Endothelial cell of umbilical vein (primary cell): Measurements from ENCODE around the gene TNFAIP8L3. TPM values are rescaled to one million over a fixed set of nuclear protein-coding genes. Genes with fewer than 3 reads are reported as not detected.

ENCODE experiments used
- BruUV-seq: library from RNA; stranded (reverse); fragments of 400-500 nt; replicated peaks from 2 replicates; lab custom pipeline; 2021; lab: Mats Ljungman, UMichigan
- CTCF ChIA-PET: fragments of 300-600, 350-600 bp; sonication (Branson Sonifier 250); formaldehyde crosslinking; loops from one replicate; lab custom pipeline; 2021; ENCODE audit warnings: antibody characterized with exemption, inconsistent platforms; lab: Charles Lee
- POLR2A ChIA-PET: fragments of 300-600, 350-600 bp; sonication (Branson Sonifier 250); formaldehyde crosslinking; loops from one replicate; lab custom pipeline; 2021; ENCODE audit warnings: antibody characterized with exemption, inconsistent platforms; lab: Charles Lee
- DNase-seq: peaks from one replicate; pipeline ENCODE4 v3.0.0-alpha.2; 2011; ENCODE audit warnings: low read depth, low spot score
- FAIRE-seq: peaks from 2 replicates; lab custom pipeline; 2011; peaks lifted over from hg19 to GRCh38; lab: Jason Lieb, UNC
- H2AFZ ChIP-seq: 2 replicates; pipeline ENCODE4 v1.6.0; 2012; ENCODE audit warnings: low read depth, low read length, control low read depth, inconsistent platforms
- H3K27ac ChIP-seq: 2 replicates; pipeline ENCODE4 v1.5.1; 2011; ENCODE audit warnings: low read depth, mild to moderate bottlenecking, control low read depth, low read length, moderate library complexity; ENCODE audit not compliant: insufficient read depth
- H3K27me3 ChIP-seq, 2 experiments: 2 replicates each; pipeline versions ENCODE4 v1.6.0 to v1.6.1; 2011; ENCODE audit warnings: low read length in 2 of 2, mixed read lengths in 1 of 2; ENCODE audit not compliant: control insufficient read depth in 2 of 2, insufficient read depth in 2 of 2
- H3K36me3 ChIP-seq, 2 experiments: 2 replicates in 1 of 2; 3 replicates in 1 of 2; pipeline ENCODE4 v1.5.1; 2011; ENCODE audit warnings: low read length in 2 of 2, mild to moderate bottlenecking in 1 of 2, moderate library complexity in 1 of 2; ENCODE audit not compliant: control insufficient read depth in 2 of 2, insufficient read depth in 2 of 2; ENCODE audit errors: extremely low read depth in 1 of 2
- H3K4me1 ChIP-seq: 3 replicates; pipeline ENCODE4 v1.5.1; 2011; ENCODE audit warnings: mild to moderate bottlenecking, low read length; ENCODE audit not compliant: control insufficient read depth, insufficient read depth; ENCODE audit errors: extremely low read depth
- H3K4me2 ChIP-seq: 2 replicates; pipeline ENCODE4 v1.6.1; 2011; ENCODE audit warnings: low read length, control low read depth, mixed read lengths; ENCODE audit not compliant: insufficient read depth
- H3K4me3 ChIP-seq, 3 experiments: fragments of 200-600 bp in 1 of 3; sonication (generic), shearing (Covaris generic) in 1 of 3; replicated peaks in 1 of 3; 2 replicates each; pipeline ENCODE4 v1.5.1; 2011 to 2016; ENCODE audit warnings: control low read depth in 3 of 3, low read length in 3 of 3, mild to moderate bottlenecking in 2 of 3, inconsistent platforms in 1 of 3, low read depth in 1 of 3, moderate library complexity in 1 of 3; ENCODE audit not compliant: insufficient read depth in 1 of 3
- H3K79me2 ChIP-seq: 2 replicates; pipeline ENCODE4 v1.6.0; 2012; ENCODE audit warnings: low read length, inconsistent platforms; ENCODE audit not compliant: control insufficient read depth, insufficient read depth
- H3K9ac ChIP-seq: replicated peaks from 2 replicates; pipeline ENCODE3; 2011; ENCODE audit warnings: low read length, control low read depth; ENCODE audit not compliant: insufficient read depth; ENCODE audit errors: extremely low read depth
- H3K9me1 ChIP-seq: replicated peaks from 3 replicates; pipeline ENCODE4 v1.6.0; 2011; ENCODE audit warnings: mild to moderate bottlenecking, low read length; ENCODE audit not compliant: control insufficient read depth, insufficient read depth; ENCODE audit errors: extremely low read depth
- H3K9me3 ChIP-seq: replicated peaks from 2 replicates; pipeline ENCODE4 v1.5.1; 2012; ENCODE audit warnings: low read length, inconsistent platforms; ENCODE audit not compliant: control insufficient read depth, insufficient read depth
- H4K20me1 ChIP-seq: replicated peaks from 2 replicates; pipeline ENCODE3; 2011; ENCODE audit warnings: mild to moderate bottlenecking, low read length; ENCODE audit not compliant: control insufficient read depth, insufficient read depth; ENCODE audit errors: extremely low read depth
- EZH2 ChIP-seq: IDR thresholded peaks from 2 replicates; pipeline ENCODE4 v1.6.1; 2012; ENCODE audit warnings: borderline replicate concordance, low read depth, mild to moderate bottlenecking, moderate library complexity, low read length, inconsistent platforms; ENCODE audit not compliant: severe bottlenecking
- FOS ChIP-seq: IDR thresholded peaks from 2 replicates; pipeline ENCODE4 v1.6.1; 2011; ENCODE audit warnings: mild to moderate bottlenecking, low read length, moderate library complexity, borderline replicate concordance; ENCODE audit not compliant: insufficient read depth
- GATA2 ChIP-seq: IDR thresholded peaks from 2 replicates; pipeline ENCODE4 v1.7.0; 2011; ENCODE audit warnings: low read depth, mild to moderate bottlenecking, moderate library complexity, mixed read lengths, low read length; ENCODE audit not compliant: insufficient read length, insufficient read depth
- JUN ChIP-seq: IDR thresholded peaks from 2 replicates; pipeline ENCODE4 v1.6.1; 2011; ENCODE audit warnings: borderline replicate concordance, low read depth; ENCODE audit not compliant: insufficient read length, insufficient read depth
- MYC ChIP-seq: IDR thresholded peaks from one replicate; pipeline ENCODE4 v1.6.1; 2011; ENCODE audit warnings: mild to moderate bottlenecking, low read depth, low read length
- POLR2A ChIP-seq: IDR thresholded peaks from 2 replicates; pipeline ENCODE4 v1.6.1; 2012; ENCODE audit warnings: low read depth, mild to moderate bottlenecking, control low read depth, low read length
- POLR2AphosphoS5 ChIP-seq: IDR thresholded peaks from 2 replicates; pipeline ENCODE4 v1.6.1; 2012; ENCODE audit warnings: low read depth, mild to moderate bottlenecking, control low read depth, low read length, moderate library complexity; ENCODE audit not compliant: insufficient read depth
- dilution Hi-C: fragments of 300-500 bp; cut with MboI; formaldehyde crosslinking; loops from one replicate; pipeline ENCODE4 v1.15.0; 2019; ENCODE audit warnings: low sequenced_read_pairs; ENCODE audit not compliant: extremely low pct_ligation_motif_present
- intact Hi-C: fragments of 100-400 bp; cut with micrococcal nuclease; formaldehyde crosslinking; loops from one replicate; pipeline ENCODE4 v1.10.0; 2022
- polyA plus RNA-seq, 4 experiments: library from polyadenylated mRNA; depleted of rRNA in 3 of 4; stranded (reverse) in 3 of 4; unstranded in 1 of 4; fragments of >200 nt; gene quantifications; 2 replicates each; pipeline versions ENCODE4 v1.2.1 to v1.2.3, GENCODE V29; 2011 to 2012; ENCODE audit warnings: missing spikeins in 1 of 4
- total RNA-seq: library from RNA; stranded (reverse); gene quantifications from 2 replicates; pipeline ENCODE4 v1.2.3, GENCODE V29; 2021
- TF ChIP-seq, protein P1 (sequence below), 2 donors: IDR thresholded peaks; 1 replicate in 1 of 2; 2 replicates in 1 of 2; pipeline ENCODE4 v1.5.1; 2011; ENCODE audit warnings: low read length in 2 of 2, mild to moderate bottlenecking in 2 of 2, moderate library complexity in 2 of 2, control low read depth in 1 of 2, inconsistent platforms in 1 of 2, low read depth in 1 of 2; ENCODE audit not compliant: insufficient read depth in 1 of 2; ENCODE audit errors: extremely low read depth in 1 of 2
- TF ChIP-seq, protein P2 (sequence below): IDR thresholded peaks from 2 replicates; pipeline ENCODE4 v1.6.1; 2011; ENCODE audit not compliant: insufficient read depth, insufficient read length

Gene TNFAIP8L3
- total and polyA plus RNA-seq, 2 donors (not counting 3 experiments of a cell fraction or from before 2014, with no cell fraction given), result 8.8 to 38.3 TPM

DNA sequence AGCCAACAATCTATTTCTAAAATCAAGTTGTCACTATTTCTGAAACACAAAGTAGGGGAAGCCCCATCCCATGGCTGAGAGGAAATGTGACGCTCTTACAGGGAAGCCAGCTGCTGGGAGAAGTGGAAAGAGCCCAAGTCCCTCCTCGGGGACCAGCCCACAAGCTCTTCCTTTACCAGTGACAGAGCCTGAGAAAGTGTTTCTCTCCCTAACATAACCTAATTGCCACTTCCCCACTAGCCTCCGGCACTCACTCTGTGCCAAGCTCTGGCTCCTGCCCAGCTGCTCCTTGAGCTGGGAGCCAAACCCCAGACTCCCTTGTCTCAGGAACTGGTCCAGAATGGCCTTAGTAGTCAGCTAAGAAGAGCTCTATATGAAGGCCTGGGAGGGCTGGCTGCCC lies 42.9 kb downstream of the TNFAIP8L3 start:
- H3K36me3 ChIP-seq, result peaks cover 0 to 8% of the 10 kb centered on the region in 2 experiments
- DNase-seq (no peak), FAIRE-seq (no peak)
- dilution Hi-C loops, result no loop called here
- H3K4me2 ChIP-seq, result no peak overlapping the region
- intact Hi-C loops, result no loop called here
- H2AFZ ChIP-seq, result no peak overlapping the region
- H3K4me1 ChIP-seq, result peaks cover 6% of the 10 kb centered on the region
- TF ChIP-seq FOS (no peak), EZH2 (no peak), POLR2AphosphoS5 (no peak), POLR2A (no peak), JUN (no peak), GATA2 (no peak), MYC (no peak)
- TF ChIP-seq, protein P1, sequence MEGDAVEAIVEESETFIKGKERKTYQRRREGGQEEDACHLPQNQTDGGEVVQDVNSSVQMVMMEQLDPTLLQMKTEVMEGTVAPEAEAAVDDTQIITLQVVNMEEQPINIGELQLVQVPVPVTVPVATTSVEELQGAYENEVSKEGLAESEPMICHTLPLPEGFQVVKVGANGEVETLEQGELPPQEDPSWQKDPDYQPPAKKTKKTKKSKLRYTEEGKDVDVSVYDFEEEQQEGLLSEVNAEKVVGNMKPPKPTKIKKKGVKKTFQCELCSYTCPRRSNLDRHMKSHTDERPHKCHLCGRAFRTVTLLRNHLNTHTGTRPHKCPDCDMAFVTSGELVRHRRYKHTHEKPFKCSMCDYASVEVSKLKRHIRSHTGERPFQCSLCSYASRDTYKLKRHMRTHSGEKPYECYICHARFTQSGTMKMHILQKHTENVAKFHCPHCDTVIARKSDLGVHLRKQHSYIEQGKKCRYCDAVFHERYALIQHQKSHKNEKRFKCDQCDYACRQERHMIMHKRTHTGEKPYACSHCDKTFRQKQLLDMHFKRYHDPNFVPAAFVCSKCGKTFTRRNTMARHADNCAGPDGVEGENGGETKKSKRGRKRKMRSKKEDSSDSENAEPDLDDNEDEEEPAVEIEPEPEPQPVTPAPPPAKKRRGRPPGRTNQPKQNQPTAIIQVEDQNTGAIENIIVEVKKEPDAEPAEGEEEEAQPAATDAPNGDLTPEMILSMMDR (IDR thresholded peaks at IDR 0.05; ENCODE audit: extremely low read depth in 1 of 2, insufficient read depth in 1 of 2, low read depth in 1 of 2, low read length in 2 of 2), result no peak
- TF ChIP-seq, protein P2, sequence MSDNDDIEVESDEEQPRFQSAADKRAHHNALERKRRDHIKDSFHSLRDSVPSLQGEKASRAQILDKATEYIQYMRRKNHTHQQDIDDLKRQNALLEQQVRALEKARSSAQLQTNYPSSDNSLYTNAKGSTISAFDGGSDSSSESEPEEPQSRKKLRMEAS, result no peak
- H3K9ac ChIP-seq, result no peak overlapping the region
- no peak overlapping the region for H3K27ac ChIP-seq
- no peaks in the 10 kb centered on the region for H3K27me3 ChIP-seq
- no peak overlapping the region for H3K4me3 ChIP-seq
- no TSS peak for BruUV-seq
- H3K9me1 ChIP-seq, result no peaks in the 10 kb centered on the region
- ChIA-PET CTCF (interaction anchor here (1.1 to 1.6 kb wide), 4 partner anchors 8 to 141 kb away, joined by 3 read pairs; no protein-coding TSS in a partner anchor), POLR2A (no interaction called here)
- H3K79me2 ChIP-seq, result no peaks in the 10 kb centered on the region
- H4K20me1 ChIP-seq, result no peaks in the 10 kb centered on the region
- no peaks in the 10 kb centered on the region for H3K9me3 ChIP-seq
